GM12873 (cell line): ENCODE data around the gene MARCO.

Experiments used
- CTCF ChIP-seq: IDR thresholded peaks from 2 replicates; pipeline ENCODE4 v1.5.1; 2012; ENCODE audit warnings: low read depth, mild to moderate bottlenecking, moderate library complexity, low read length, control low read depth; ENCODE audit not compliant: insufficient read depth; ENCODE audit errors: missing control alignments

MARCO gene, protein sequence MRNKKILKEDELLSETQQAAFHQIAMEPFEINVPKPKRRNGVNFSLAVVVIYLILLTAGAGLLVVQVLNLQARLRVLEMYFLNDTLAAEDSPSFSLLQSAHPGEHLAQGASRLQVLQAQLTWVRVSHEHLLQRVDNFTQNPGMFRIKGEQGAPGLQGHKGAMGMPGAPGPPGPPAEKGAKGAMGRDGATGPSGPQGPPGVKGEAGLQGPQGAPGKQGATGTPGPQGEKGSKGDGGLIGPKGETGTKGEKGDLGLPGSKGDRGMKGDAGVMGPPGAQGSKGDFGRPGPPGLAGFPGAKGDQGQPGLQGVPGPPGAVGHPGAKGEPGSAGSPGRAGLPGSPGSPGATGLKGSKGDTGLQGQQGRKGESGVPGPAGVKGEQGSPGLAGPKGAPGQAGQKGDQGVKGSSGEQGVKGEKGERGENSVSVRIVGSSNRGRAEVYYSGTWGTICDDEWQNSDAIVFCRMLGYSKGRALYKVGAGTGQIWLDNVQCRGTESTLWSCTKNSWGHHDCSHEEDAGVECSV

DNA sequence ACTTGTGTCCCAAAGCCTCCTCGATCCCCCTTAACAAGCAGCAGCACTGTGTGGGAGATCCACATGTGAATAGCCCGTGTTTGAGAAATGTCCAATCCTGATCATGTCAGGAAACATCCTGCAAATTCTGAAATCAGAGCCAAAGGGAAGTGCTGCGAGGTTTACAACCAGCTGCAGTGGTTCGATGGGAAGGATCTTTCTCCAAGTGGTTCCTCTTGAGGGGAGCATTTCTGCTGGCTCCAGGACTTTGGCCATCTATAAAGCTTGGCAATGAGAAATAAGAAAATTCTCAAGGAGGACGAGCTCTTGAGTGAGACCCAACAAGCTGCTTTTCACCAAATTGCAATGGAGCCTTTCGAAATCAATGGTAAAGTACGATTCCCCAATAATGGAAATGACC is at the start of gene MARCO:
Gene MARCO (plus strand): TSS at position 164 of the 400 bp plus-strand sequence. CDS start 107 bp downstream, at position 271.
- TF ChIP-seq CTCF, result no peak

DNA sequence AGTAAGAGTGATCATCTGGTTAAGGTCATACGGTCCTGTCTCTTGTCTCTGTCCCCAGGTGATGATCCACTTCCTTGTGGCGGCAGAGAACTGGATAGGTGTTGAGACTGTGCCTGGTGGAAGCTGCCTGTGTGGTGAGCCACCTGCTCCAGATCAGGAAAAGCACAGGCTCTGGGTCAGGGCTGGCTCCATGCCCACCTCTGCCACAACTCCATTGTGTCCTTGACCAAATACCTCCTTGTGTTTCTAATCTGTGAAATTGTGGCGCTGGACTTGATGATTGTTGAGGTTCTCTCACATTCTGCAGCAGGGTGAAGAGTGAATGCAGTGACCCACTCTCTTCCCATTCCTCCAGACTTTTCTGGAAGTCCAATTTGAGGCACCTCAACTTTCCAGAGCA is 48.9 kb upstream of the MARCO start:
- TF ChIP-seq CTCF, result no peak

GRCh38 chr2:118902266-118903028 is 39.5 kb upstream of the MARCO start:
- no peak for TF ChIP-seq CTCF

GRCh38 chr2:118903029-118903351 is 39.0 kb upstream of the MARCO start:
- no peak for TF ChIP-seq CTCF

DNA sequence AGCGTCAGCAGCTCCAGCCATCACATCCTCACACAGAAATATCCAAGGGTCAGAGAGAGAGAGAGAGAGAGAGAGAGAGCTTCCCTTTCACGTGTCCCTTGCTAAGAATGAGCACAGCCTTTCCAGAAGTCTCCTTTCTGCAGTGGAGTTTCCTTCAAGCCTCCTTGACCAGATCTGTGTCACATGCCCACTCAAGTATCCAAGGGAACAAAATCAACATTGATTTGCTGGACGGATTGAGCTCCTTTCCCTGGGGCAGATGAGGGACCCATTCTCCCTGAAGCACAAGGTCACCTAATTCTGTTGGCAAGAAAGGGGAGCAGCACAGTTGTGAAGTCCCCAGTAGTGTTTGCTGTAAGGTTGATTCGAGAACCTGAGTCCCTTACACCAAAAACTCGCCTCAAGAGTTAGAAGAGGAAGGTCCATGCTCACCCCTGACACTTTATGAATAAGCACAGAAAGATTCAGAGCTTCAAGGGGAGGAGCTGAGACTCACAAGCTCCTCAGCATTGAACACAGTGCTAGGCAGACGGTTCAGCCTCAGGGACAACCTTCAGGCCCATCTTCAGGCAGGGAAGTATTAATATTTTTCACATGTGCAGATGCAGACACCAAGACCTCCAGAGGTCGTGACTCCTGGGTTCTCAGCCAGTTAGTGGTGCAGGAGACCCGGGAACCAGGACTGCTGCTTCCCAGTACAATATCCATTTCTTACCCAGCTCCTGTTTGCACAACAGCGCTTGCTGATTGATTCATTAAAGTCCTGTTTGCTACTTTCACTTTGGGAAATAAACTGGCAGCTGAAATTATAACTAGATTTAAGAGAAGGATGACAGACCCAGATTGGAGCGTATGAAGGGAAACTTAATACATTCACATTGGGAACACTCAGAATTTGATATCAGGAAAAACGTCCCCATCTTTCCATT is 38.2 kb upstream of the MARCO start:
- TF ChIP-seq CTCF, result no peak

- TF ChIP-seq CTCF, result no peak
Observed at GRCh38 chr2:118905206-118905605, 36.8 kb upstream of the MARCO start.
